Progenitor cell of endocrine pancreas (in vitro differentiated cells): ENCODE results near the gene IFT27. TPM values are rescaled to one million over a fixed set of nuclear protein-coding genes. Genes with fewer than 3 reads are reported as not detected.

Experiments
- DNase-seq: peaks from one replicate; pipeline ENCODE4 v3.0.0; 2021; ENCODE audit warnings: low spot score; ENCODE audit not compliant: unreplicated experiment
- H3K27ac Mint-ChIP-seq: 2 replicates; pipeline ENCODE4 v1.8.0; 2021; ENCODE audit warnings: mild to moderate bottlenecking, moderate library complexity, mixed read lengths
- H3K27me3 Mint-ChIP-seq: 2 replicates; pipeline ENCODE4 v1.8.0; 2021; ENCODE audit warnings: mixed read lengths
- H3K36me3 Mint-ChIP-seq: 2 replicates; pipeline ENCODE4 v1.8.0; 2022; ENCODE audit warnings: mixed read lengths; ENCODE audit not compliant: insufficient read depth
- H3K4me1 Mint-ChIP-seq: 2 replicates; pipeline ENCODE4 v1.8.0; 2021; ENCODE audit warnings: low read depth, mixed read lengths
- H3K4me3 Mint-ChIP-seq: 2 replicates; pipeline ENCODE4 v1.8.0; 2021; ENCODE audit warnings: low read depth, mild to moderate bottlenecking, moderate library complexity, mixed read lengths
- H3K9me3 Mint-ChIP-seq: 2 replicates; pipeline ENCODE4 v1.8.0; 2021; ENCODE audit warnings: low read depth, mixed read lengths
- CTCF ChIP-seq: fragments of 200-600 bp; sonication (generic); IDR thresholded peaks from one replicate; pipeline ENCODE4 v1.5.0; 2021; ENCODE audit warnings: antibody characterized with exemption, mild to moderate bottlenecking; ENCODE audit not compliant: unreplicated experiment
- total RNA-seq: library from RNA; stranded (reverse); gene quantifications from 2 replicates; pipeline ENCODE4 v1.2.1, GENCODE V29; 2021

IFT27 gene
- total RNA-seq, 1 donor from 2014 or later, result 52.3 TPM

DNA sequence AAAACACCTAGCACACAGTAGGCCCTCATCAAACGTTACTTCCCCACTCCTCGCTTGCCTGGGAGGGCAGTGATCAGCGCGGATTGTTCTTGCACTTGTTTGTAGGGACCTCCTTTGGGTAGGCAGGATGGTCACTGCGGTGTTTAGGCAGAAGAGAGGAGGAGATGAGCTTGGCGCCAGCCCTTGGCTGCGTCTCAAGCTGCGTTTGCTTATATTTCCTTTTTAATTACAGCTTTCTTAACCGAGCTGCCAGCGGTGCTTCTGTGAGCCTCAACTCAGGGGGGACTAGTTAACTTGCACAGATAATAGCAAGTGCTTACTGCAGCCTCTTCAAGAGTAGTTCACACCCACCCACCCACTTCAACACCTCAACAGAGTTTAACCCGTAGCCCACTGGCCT is 15.1 kb downstream of the IFT27 start:
- Mint-ChIP-seq H3K27me3 (no peaks in the 10 kb centered on the region), H3K4me1 (no peaks in the 10 kb centered on the region), H3K27ac (no peak overlapping the region), H3K4me3 (no peak overlapping the region), H3K36me3 (peaks cover 10% of the 10 kb centered on the region), H3K9me3 (no peaks in the 10 kb centered on the region)
- TF ChIP-seq CTCF, result no peak
- DNase-seq, result no peak

- peaks cover 7% of the 10 kb centered on the region for H3K27me3 Mint-ChIP-seq
- H3K4me3 Mint-ChIP-seq, result no peak overlapping the region
- no peak overlapping the region for H3K27ac Mint-ChIP-seq
- no peaks in the 10 kb centered on the region for H3K4me1 Mint-ChIP-seq
- peaks cover 7% of the 10 kb centered on the region for H3K36me3 Mint-ChIP-seq
- no peak for DNase-seq
- no peaks in the 10 kb centered on the region for H3K9me3 Mint-ChIP-seq
- TF ChIP-seq CTCF, result no peak
Measured at GRCh38 chr22:36759481-36760159, 16.3 kb downstream of the IFT27 start.

DNA sequence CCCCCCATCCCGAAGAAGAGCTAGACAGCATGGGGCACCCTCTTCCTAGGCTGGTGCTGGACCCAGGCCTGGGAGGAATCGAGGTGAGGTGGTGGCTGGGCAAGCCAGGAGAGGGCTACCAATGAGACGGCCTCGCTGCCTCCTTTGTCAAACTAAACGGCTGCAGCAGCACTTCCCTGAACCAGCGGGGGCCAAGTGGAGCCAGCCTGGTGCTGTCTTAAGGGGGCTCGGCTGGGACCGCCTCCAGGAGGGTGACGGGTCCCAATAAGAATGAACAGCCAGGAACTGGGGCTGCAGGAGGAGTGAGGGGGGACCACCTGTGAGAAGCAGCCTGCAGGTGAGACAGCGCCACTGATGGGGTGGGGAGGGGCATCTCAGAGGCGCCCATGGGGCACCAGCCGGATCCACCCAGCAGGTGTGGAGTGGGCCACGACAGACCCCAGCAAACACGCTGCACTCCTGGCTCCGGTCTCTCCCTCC is 17.1 kb downstream of the IFT27 start:
- no peak overlapping the region for H3K27ac Mint-ChIP-seq
- no peaks in the 10 kb centered on the region for H3K9me3 Mint-ChIP-seq
- no peaks in the 10 kb centered on the region for H3K4me1 Mint-ChIP-seq
- no peak for TF ChIP-seq CTCF
- H3K27me3 Mint-ChIP-seq, result peaks cover 13% of the 10 kb centered on the region
- no peak overlapping the region for H3K4me3 Mint-ChIP-seq
- no peak for DNase-seq
- peaks cover 7% of the 10 kb centered on the region for H3K36me3 Mint-ChIP-seq

- Mint-ChIP-seq H3K9me3 (no peaks in the 10 kb centered on the region), H3K36me3 (peaks cover 5% of the 10 kb centered on the region), H3K4me1 (no peaks in the 10 kb centered on the region), H3K27ac (no peak overlapping the region), H3K27me3 (peaks cover 23% of the 10 kb centered on the region), H3K4me3 (no peak overlapping the region)
- TF ChIP-seq CTCF, result peak; percentile 68
- DNase-seq, result peak; percentile 52
Measured at GRCh38 chr22:36757668-36758211, 18.2 kb downstream of the IFT27 start.

GRCh38 chr22:36756746-36757655 is 18.9 kb downstream of the IFT27 start:
- no peak for DNase-seq
- TF ChIP-seq CTCF, result no peak
- Mint-ChIP-seq H3K4me3 (no peak overlapping the region), H3K36me3 (peaks cover 1% of the 10 kb centered on the region), H3K27ac (no peak overlapping the region), H3K27me3 (peaks cover 28% of the 10 kb centered on the region), H3K4me1 (no peaks in the 10 kb centered on the region), H3K9me3 (no peaks in the 10 kb centered on the region)
